Activated T-cell treated with anti-CD3 and anti-CD28 coated beads for 1 hour (primary cell): ENCODE results near the gene E2F6.

ENCODE experiments used
- DNase-seq: peaks from one replicate; pipeline ENCODE4 v3.0.0-alpha.2; 2020; ENCODE audit warnings: low read depth

The E2F6 gene, protein sequence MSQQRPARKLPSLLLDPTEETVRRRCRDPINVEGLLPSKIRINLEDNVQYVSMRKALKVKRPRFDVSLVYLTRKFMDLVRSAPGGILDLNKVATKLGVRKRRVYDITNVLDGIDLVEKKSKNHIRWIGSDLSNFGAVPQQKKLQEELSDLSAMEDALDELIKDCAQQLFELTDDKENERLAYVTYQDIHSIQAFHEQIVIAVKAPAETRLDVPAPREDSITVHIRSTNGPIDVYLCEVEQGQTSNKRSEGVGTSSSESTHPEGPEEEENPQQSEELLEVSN

DNA sequence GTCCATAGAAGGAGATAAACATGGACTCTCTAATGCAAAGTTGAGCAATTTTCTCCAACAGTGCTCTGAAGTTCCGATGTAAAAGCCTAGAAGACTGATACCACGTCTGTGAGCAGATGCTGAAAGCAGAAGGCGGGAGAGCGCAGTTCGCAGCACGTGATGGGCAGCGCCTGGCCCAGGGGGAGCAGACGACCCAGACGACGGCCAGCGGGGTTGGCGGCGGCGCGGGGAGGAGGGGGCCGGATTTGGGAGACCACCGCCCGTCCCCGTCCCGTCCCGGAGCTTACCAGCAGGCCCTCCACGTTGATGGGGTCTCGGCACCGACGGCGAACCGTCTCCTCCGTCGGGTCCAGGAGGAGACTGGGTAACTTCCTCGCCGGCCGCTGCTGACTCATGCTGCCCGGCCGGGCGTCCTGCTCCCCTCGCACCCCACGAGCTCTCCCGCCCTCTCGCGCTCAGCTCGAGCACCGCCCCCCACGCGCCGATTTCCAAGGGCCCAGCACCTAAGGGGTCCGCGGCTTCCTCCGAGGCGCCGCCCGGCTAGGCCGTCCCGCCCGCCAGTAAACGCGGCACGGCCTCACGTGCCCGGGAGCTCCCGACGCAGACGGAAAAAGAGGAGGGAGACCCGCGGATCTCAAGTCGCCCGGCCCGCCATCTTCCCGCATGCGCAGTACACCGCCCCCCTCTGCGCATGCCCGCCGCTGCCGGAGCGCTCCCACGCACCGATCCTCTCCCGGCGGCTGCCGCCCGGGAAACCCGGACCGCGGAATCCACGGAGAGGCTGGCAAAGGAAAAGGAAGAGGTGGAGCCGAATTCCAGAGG is at the start of gene E2F6:
TSS of gene E2F6 (minus strand) at position 677 of the 822 bp plus-strand sequence. CDS start at position 395, 282 bp downstream.
- peak; percentile 78 for DNase-seq

DNA sequence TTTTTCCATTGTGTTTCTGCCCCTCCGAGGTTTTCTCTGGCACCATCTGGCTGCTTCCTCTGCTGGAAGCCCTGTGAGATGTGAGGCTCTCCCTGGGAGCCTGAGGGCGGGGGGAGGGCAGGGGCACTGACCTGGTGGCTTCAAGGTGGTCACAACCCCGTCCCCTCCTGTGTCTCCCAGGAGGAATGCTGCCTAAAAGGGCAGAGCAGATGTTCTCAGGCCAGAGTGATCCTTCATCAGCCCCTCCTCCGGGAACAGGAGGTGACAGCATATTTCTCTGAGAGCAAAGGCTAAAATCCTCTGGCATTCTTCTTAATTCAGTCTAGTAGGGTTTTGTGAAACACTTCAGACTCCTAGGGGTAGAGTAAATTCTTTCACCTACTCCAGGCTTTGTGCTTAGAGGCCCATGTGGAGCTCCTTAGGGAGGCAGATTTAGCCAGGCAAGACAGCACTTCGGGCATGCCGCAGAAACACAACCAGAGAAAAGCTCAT is 49.6 kb upstream of the E2F6 start:
- DNase-seq: no peak

DNA sequence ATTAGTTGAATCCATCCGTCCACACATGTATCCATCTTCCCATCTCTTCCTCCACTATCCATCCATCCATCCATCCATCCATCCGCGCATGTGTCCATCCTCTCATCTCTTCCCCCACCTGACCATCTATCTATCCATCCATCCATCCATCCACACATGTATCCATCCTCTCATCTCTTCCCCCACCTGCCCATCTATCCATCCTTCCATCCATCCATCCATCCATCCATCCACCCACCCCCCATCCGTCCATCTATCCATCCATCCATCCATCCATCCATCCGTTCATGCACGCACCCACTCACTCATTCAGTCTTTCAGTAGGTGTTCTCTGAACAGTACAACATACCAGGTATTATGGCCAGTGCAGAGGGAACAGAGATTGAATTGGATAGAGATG is 48.9 kb upstream of the E2F6 start:
- DNase-seq: no peak

DNA sequence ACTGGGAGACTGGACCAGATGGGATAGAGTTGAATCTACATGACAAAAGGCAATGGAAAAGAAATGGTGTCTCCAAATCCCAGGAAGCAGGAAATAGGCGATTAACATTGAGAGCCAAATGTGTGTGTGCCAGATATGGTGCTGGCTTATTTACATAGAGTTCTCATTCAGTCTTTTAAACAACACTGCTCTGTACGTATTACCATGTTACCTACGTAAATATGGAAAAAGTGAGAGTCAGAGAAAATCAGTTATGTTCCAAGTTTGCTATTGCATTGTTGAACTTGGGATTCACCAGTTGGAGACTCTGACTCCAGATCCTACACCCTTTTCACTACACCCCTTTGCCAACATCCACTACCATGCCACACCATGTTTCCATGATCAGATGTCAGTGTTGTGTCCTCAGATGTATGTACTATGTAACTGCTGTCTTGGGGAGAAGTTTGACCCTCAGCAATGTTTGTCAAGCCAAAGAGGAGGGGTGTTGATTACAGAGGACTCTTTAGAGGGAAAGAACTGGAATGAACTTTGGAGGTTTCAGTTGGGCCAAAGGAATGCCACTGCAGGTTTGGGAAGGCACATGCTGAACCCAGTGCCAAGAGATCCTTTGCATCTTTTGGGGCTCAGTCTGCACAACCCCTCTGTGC is 48.2 kb upstream of the E2F6 start:
- no peak for DNase-seq

DNA sequence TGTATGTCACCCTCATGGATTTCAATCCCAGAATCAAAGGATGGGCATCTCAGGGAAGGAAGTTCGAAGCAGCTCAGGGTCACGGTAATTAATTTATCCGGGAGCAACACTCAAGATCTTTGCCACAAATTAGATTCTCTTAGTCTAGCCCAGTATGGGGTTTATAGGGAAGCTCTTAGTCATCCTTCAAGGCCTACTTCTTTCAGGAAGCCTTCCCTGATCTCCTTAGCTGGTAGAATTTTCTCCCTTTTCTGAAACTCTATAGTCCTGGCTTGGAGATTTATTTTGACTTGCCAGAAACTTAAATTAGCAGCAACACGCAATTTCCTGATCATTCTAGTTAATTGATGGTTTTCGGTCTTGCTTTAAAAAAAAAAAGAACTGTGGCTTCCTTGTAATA is 47.4 kb upstream of the E2F6 start:
- DNase-seq: no peak

DNA sequence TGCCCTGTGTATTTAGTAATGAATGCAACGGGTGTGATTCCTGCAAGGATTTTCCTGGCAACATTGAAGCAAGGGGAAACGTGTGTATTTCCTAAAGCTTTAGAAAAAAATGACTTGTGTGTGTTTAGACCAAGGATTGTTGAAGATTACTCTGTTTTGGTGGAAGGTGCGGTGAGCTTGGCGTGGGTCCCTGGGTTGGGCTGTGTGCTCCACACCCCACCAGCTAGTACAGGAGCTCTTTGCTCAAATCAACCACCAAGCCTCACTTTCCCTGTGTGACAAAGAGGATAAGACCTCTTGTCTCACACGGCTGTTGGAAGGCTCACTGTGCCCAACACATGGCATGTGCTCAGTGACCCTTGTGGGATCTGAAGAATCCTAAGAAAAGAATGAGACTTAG is 46.5 kb upstream of the E2F6 start:
- no peak for DNase-seq

DNA sequence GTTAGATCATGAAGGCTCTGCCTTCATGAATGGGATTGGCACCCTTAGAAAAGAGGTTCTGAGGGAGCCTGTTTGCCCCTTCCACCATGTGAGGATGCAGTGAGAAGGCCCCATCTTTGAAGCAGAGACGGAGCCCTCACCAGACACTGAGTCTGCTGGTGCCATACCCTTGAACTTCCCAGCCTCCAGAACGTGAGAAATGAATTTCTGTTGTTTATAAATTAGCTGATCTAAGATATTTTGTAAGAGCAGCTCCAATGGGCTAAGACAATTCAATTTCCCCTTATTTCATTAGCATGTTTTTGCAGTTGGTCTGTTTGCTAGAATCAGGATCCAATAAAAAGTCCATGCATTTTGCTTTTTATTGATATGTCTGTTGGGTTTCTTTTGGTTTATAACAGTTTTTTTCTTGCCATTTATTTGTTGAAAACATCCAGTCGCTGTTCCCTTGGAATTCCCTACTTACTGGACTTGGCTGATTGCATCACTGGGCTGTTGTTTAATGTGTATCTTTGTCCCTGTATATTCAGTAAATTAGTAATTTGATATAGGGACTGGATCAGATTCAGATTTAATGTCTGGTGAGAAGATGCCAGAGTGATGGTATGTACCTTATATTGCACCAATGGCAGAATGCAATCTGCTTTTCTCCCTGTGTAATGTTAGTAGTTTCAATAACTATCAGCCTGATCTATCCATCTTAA is 43.8 kb upstream of the E2F6 start:
- DNase-seq: no peak

DNA sequence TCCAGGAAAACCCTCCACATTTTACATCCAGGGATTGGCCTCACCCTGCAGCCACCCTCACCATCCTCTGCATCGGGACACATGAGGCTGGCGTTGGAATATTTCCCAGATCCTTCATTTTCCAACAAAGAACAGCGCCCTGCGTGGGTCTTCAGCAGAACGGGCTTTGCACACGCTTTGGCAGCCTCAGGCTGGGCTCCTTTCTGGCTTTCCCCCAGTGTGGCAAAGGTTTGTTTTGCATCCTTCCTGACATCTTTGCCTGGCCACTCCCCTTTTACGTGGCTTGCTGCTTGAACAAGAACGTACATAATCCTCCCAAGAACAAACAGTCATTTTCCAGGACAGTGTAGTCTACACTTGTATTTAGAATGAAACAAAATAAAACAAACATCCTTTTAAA is 42.3 kb upstream of the E2F6 start:
- no peak for DNase-seq

DNA sequence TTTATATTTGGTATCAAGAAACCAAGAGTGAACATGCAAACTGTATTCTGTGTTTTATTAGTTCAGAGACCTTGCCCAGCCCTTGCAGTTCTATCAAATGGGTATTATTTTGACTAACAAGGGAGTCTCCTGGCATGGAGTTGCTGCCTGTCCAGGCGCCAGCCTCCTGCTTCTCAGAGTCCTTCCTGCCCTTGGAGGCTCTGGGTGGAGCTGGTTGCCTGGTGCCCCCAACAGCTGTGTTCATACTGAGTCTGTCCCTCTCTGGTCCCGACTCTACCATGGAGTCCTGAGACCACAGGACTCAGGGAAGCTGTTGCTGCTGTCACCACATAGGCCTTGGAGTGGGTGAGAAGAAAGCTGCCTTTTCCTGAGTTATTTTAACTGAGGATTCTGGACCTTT is 41.6 kb upstream of the E2F6 start:
- no peak for DNase-seq

DNA sequence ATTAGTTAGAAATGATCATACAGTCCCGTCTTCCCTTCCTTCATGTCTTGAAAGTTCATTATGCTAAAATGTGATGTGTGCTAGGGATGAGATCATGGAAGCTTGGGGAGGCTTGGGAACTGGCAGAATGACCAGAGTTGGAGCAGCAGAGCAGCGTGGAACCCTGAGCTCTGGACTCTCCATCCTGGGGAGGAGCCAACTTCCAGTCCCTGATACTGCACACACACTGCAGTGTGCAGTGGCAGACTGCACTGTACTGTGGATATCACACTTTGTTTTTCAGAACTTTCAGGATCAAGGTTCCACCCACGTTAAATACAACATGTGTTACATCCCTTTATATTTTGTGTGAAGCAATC is 40.6 kb upstream of the E2F6 start:
- DNase-seq: no peak

DNA sequence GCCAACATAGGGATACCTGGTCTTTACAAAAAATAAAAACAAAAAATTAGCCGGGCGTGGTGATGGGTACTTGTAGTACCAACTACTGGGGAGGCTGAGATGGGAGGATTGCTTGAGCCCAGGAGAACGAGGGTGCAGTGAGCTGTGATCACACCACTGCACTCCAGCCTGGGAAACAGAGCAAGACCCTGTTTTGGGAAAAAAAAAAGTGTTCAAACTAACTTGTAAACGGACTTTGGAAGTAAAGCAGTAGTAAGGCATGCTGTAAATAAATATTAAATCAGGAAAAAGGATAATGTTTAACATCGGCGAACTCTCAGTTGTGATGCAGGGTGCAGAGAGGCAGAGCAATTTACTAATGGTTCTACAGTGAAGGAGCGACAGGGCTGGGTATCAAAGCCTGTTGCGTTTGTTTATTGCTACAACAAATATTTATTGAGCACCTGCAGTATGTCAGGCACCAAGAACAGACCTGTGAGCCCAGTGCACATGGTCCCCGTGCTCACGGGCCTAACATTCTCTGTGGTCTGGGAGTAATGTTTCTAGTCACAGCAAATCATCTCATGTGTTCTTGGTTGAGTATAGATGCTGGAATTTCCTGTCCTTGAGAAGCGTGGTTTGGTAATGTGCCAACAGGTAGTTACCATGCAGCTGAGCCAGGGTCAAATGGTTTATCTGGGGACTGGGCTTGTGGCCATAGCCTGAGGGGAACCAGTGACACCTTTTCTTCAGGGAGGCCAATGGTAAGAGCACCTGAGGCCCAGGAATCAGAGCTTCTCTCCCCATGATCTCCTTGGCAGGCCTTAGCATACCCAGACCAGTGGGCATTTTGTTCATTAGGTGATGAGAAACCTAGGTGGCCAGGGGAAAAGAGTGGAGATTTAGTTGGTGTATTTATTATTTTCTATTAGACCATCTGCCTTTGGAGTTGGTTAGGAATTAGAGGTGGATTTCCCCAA is 40.0 kb upstream of the E2F6 start:
- DNase-seq: no peak

DNA sequence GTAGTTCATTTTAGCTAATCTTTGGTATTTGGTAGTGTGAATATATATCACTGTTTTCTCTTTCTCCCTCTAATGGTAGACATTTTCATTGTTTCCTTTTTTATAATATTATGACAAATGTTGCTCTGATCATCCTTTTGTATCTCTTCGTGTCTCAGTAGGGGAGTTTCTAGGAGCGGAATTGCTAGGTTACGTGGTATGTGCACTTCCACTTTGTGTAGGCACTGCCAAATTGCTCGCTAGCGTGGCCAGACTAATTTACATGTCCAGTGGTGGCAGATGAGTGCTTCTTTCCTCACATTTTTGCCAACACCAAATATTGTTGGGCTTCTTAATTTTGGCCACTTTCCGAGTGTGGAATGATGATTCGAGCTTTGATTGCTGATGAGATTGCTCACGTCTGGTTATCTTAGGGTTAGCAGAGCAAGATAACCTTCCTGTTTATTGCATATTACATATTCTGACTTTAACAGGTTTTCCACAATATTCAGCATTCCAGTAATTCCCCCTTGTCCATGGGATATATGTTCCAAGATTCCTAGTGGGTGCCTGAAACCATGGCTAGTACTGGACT is 37.5 kb upstream of the E2F6 start:
- DNase-seq: no peak

DNA sequence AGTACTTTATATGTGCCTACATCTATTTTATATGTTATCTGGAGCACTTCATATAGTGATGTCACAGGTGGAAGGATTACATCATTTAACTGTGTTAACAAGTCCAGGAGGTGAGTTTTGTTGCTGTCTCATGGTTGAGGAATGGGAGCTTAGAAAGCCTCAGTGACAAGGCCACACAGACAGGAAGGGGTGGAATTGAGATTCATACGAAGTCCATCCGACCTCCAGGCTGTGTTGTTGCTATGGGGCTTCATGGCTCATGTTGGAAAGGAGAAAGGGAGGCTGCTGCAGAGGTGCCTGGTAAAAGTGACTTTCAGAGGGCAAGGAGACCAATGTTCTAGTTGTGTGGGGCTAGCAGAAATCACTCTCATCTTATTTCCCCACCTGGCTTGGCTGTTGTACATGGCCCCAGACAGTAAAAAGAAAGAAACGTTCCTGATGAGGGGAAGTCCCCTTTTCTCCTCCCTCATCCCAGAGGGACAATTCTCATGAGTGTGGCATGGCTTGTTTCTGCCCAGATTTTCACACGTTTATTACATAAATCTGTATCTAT is 36.9 kb upstream of the E2F6 start:
- DNase-seq: no peak

DNA sequence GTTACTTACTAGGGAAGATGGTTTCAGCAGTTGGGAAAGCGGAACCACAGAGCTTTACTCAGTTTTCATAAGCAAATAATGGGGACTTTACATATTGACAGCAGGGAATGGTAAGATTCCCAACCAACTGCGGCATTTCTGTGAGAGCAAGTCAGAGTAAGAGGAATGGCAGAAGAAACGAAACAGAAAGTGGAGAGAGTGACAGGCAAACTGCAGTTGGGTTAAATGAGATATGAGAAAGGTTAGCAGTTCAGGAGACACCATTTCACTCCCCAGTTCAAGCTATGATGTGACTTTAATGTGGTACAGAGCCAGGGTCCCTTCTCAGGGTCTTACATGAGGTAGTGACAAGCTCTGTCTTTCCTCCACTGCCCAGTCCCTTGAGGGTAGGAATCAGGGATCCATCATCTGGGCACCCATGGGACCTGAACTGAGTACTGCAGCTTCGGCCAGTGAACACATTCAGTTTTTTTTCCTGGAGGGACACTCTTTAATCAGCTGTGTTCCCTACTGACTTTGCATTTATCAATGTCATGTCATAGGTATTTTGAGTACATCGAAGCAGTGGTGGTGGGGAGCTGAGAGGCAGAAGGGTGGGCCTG is 34.8 kb upstream of the E2F6 start:
- no peak for DNase-seq

DNA sequence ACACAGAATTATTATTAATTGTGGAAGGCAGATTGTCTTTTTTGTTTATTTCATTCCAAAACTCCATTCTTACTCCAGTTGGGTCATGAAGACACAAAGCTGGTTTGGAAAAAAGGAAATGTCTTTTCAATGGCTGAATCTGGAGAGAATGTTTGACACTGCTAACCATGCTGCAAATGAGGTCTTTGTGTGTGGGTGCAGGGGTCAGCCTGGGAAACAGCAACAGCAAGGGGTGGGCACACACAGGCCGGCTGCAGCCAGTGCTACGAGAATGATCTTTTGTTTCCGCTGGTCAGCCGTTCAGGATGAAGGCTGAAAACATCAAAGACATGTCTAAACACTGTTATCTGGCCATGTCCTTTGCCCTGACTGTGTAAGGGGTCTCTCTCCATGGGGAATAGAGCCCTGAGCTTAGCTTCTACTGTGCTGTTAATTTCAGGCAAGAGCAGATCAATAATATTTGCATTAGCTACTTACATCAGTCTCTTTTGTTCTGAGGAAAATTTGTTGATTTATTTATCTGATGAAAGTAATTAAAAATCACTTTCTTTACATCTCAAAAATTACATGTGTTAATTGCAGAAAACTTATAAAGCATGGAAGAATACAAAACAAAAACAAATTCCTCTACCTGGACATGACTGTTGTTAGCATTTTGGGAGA is 33.3 kb upstream of the E2F6 start:
- no peak for DNase-seq

DNA sequence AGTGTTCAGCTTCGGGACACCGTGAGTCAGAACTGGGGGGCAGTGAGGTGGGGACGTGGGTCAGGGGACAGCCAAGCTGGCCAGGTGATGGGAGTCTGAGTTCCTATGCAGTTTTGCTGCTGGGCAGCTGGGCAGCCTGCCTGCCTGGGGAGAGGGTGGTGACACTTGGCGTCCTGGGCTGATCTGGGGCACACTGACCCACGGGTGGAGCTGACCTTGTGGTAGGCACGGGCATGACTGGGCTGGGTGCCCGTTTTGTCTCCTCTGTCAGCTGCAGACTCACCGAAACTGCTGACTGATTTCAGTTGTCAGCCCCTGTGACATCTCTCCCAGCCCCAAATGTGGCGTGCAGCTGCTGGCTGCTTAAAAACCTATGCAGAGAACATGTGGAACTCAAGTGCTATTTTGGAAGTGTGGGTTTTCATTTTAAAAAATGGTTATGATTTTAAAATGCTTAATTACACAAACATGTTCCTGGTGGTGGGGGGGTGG is 32.6 kb upstream of the E2F6 start:
- DNase-seq: no peak

DNA sequence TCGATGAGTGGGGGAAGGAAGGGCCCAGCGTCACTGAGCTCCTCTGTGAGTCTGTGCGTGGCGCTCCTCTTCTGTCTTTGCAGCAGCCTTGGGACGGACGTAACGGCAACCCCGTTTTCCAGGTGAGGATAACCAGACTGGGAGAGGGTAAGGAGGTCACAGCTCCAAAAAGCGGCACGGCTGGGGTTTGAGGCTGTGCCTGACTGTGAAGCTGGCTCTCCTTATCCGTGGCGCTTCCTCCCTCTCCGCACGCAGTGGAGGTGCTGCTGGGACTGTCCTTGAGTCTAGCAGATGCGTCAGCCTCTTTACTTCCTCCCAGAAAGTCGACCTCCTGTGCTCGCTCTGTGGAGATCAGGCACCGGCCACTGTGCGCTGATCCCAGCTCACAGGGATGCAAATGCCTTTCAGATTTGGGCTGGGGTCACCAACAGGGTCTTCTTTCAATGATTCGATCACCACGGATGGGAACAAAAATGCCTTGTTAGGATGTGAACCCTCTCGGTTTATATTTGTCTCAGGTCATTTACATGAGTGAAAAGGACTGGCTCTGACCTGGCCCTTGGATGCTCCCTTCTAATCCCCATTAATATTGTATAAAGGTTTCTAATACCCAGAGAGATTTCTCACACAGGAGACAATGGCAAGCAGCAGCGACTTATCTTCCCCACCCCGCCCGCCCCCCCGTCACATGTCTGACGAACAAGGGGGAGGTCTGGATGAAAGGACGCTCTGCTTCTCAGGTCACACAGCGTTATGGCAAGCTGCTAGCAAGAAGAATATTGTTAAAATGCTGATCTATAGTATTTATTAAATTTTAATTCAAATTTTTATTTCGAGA is 30.1 kb upstream of the E2F6 start:
- no peak for DNase-seq

DNA sequence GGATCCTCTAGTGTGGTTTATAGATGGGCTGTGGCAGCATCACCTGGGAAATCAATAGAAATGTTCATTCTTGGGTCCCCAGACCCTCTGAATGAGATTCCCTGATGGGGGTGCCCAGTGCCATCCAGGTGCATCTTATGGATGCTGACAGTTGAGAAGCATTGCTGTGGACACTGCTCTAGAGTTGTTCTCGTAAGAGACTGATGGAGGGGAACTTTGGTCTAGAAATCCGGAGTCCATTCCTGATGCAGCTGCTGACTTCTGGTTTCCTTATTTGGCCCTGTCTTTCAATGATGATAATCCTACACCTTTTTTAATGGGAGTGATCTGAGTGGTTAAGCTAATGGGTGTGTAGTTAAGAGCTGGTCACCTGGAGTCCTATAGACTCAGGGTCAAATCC is 28.3 kb upstream of the E2F6 start:
- DNase-seq: no peak

DNA sequence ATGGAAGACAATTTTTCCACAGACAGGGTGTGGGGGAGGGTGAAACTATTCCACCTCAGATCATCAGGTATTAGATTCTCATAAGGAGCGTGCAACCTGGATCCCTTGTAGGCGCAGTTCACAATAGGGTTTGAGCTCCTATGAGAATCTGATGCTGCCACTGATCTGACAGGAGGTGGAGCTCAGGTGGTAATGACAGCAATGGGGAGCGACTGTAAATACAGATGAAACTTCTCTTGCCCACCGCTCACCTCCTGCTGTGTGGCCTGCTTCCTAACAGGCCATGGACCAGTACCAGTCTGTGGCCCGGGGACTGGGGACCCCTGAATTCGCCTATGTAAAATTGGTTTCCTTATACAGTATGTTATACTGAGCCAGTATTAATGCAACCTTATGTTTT is 27.3 kb upstream of the E2F6 start:
- DNase-seq: no peak
